ENCODE measurements around the gene MMP17.

DNA sequence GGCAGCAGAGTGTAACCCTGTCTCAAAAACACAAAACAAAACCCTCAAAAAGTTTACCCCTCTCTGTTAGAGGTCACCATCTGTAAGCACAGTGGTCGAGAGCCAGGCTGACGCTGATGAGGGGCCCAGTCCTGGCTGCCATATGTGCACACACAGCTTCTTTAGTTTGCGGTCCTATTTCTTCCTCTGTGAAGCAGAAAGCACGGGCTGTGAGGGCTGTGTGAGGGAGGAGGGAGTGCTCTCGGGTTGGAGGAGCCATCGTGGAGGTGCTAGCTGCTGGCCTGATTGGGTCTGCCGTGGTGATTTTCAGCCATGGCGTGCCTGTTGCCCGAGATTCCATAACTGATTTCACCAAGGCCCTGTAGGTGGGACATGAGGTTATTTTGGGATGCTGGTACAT is 69.7 kb downstream of the MMP17 start:
- TF ChIP-seq GATA1 (IDR thresholded peaks at IDR 0.05; ENCODE audit: low read depth, low read length) (no peak), POLR2A (IDR thresholded peaks at IDR 0.05; ENCODE audit: low read length) (no peak)

Data from erythroblast (primary cell).